Measurements from ENCODE around the gene USP17L20.
"Not testable (repeated sequence)": the region's sequence is repeated elsewhere in the genome, so short reads cannot be mapped to it uniquely, and the experiment has no call there.

USP17L20 gene

GRCh38 chr4:9257824-9258223, at the start of gene USP17L20:
Gene USP17L20, plus strand, starts transcription at chr4:9258124. Its CDS starts 0 bp downstream, at chr4:9258124.
- not testable (repeated sequence) for DNase-seq (ENCODE audit: low spot score)

DNA sequence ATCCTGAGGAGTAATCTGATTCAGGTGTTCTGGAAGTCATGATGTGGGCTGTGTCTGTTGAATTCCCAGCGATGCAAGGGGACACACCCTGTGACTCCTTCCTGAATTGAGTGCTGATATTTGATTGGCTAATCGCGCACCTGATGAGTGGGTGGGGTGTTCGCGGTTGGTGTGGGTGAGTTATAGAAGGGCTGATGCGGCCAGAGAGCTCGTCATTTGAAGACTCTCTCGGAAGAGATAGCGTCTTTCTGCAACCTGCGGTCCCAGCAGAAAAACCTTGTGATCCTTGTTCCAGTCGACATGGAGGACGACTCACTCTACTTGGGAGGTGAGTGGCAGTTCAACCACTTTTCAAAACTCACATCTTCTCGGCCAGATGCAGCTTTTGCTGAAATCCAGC, 47.6 kb upstream of the USP17L20 start, which contains the start of gene USP17L10:
Gene USP17L10, plus strand, starts transcription at position 301 of the 400 bp plus-strand sequence. Its CDS starts 0 bp downstream, at position 301.
- not testable (repeated sequence) for DNase-seq (ENCODE audit: low spot score)

- DNase-seq (ENCODE audit: low spot score) = not testable (repeated sequence)
Observed at GRCh38 chr4:9214701-9215100, 43.2 kb upstream of the USP17L20 start.

GRCh38 chr4:9215105-9215504, 42.8 kb upstream of the USP17L20 start, which contains the start of gene USP17L11:
Gene USP17L11, plus strand, starts transcription at chr4:9215405. Its CDS starts 0 bp downstream, at chr4:9215405.
- DNase-seq (ENCODE audit: low spot score) = not testable (repeated sequence)

DNA sequence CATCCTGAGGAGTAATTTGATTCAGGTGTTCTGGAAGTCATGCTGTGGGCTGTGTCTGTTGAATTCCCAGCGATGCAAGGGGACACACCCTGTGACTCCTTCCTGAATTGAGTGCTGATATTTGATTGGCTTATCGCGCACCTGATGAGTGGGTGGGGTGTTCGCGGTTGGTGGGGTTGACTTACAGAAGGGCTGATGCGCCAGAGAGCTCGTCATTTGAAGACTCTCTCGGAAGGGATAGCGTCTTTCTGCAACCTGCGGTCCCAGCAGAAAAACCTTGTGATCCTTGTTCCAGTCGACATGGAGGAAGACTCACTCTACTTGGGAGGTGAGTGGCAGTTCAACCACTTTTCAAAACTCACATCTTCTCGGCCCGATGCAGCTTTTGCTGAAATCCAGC, 38.1 kb upstream of the USP17L20 start, which contains the start of gene USP17L12:
Gene USP17L12, plus strand, starts transcription at position 301 of the 400 bp plus-strand sequence. Its CDS starts 0 bp downstream, at position 301.
- not testable (repeated sequence) for DNase-seq (ENCODE audit: low spot score)

DNA sequence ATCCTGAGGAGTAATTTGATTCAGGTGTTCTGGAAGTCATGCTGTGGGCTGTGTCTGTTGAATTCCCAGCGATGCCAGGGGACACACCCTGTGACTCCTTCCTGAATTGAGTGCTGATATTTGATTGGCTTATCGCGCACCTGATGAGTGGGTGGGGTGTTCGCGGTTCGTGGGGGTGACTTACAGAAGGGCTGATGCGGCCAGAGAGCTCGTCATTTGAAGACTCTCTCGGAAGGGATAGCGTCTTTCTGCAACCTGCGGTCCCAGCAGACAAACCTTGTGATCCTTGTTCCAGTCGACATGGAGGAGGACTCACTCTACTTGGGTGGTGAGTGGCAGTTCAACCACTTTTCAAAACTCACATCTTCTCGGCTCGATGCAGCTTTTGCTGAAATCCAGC, 33.3 kb upstream of the USP17L20 start, which contains the start of gene USP17L13:
Gene USP17L13, plus strand, starts transcription at position 301 of the 400 bp plus-strand sequence. Its CDS starts 0 bp downstream, at position 301.
- DNase-seq (ENCODE audit: low spot score) = not testable (repeated sequence)

DNA sequence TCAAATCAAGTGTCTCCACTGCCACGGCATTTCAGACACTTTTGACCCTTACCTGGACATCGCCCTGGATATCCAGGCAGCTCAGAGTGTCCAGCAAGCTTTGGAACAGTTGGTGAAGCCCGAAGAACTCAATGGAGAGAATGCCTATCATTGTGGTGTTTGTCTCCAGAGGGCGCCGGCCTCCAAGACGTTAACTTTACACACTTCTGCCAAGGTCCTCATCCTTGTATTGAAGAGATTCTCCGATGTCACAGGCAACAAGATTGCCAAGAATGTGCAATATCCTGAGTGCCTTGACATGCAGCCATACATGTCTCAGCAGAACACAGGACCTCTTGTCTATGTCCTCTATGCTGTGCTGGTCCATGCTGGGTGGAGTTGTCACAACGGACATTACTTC, 27.7 kb upstream of the USP17L20 start:
- DNase-seq (ENCODE audit: low spot score) = not testable (repeated sequence)

GRCh38 chr4:9234085-9234484, 23.8 kb upstream of the USP17L20 start, which contains the start of gene USP17L15:
Gene USP17L15, plus strand, starts transcription at chr4:9234385. Its CDS starts 0 bp downstream, at chr4:9234385.
- DNase-seq (ENCODE audit: low spot score) = not testable (repeated sequence)

DNA sequence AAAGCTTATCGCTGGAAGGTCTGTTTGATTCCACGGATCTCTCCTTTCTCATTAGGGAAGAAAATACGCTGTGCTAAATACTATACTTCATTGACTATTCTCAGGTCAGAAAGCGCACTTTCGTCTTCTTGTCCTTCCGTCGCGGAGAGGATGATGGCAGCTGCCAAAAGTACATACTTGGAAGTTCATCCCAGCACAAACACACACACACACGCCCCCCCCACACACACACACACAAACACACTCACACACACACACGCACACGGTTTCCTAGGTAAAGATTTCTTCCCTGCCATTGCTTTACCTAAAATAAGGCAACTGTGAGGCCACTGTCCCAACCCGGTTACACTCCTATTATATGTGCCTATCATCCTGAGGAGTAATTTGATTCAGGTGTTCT, 19.5 kb upstream of the USP17L20 start:
- not testable (repeated sequence) for DNase-seq (ENCODE audit: low spot score)

DNA sequence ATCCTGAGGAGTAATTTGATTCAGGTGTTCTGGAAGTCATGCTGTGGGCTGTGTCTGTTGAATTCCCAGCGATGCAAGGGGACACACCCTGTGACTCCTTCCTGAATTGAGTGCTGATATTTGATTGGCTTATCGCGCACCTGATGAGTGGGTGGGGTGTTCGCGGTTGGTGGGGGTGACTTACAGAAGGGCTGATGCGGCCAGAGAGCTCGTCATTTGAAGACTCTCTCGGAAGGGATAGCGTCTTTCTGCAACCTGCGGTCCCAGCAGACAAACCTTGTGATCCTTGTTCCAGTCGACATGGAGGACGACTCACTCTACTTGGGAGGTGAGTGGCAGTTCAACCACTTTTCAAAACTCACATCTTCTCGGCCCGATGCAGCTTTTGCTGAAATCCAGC, 14.3 kb upstream of the USP17L20 start, which contains the start of gene USP17L17:
Gene USP17L17, plus strand, starts transcription at position 301 of the 400 bp plus-strand sequence. Its CDS starts 0 bp downstream, at position 301.
- not testable (repeated sequence) for DNase-seq (ENCODE audit: low spot score)

GRCh38 chr4:9247953-9248680, 9.8 kb upstream of the USP17L20 start, which contains the start of gene USP17L18:
Gene USP17L18, plus strand, starts transcription at chr4:9248630. Its CDS starts 0 bp downstream, at chr4:9248630.
- DNase-seq (ENCODE audit: low spot score) = peak; percentile 29

DNA sequence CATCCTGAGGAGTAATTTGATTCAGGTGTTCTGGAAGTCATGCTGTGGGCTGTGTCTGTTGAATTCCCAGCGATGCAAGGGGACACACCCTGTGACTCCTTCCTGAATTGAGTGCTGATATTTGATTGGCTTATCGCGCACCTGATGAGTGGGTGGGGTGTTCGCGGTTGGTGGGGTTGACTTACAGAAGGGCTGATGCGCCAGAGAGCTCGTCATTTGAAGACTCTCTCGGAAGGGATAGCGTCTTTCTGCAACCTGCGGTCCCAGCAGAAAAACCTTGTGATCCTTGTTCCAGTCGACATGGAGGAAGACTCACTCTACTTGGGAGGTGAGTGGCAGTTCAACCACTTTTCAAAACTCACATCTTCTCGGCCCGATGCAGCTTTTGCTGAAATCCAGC, 4.8 kb upstream of the USP17L20 start, which contains the start of gene USP17L19:
Gene USP17L19, plus strand, starts transcription at position 301 of the 400 bp plus-strand sequence. Its CDS starts 0 bp downstream, at position 301.
- not testable (repeated sequence) for DNase-seq (ENCODE audit: low spot score)

GRCh38 chr4:9262572-9262971, 4.6 kb downstream of the USP17L20 start, which contains the start of gene USP17L21:
Gene USP17L21, plus strand, starts transcription at chr4:9262872. Its CDS starts 0 bp downstream, at chr4:9262872.
- not testable (repeated sequence) for DNase-seq (ENCODE audit: low spot score)

GRCh38 chr4:9267319-9267718, 9.4 kb downstream of the USP17L20 start, which contains the start of gene USP17L22:
Gene USP17L22, plus strand, starts transcription at chr4:9267619. Its CDS starts 0 bp downstream, at chr4:9267619.
- not testable (repeated sequence) for DNase-seq (ENCODE audit: low spot score)

- not testable (repeated sequence) for DNase-seq (ENCODE audit: low spot score)
Observed at GRCh38 chr4:9271719-9272118, 13.8 kb downstream of the USP17L20 start.
